KOPT-K1 (cell line): ENCODE measurements around the gene ACTMAP.
"Not testable (repeated sequence)": the region's sequence is repeated elsewhere in the genome, so short reads cannot be mapped to it uniquely, and the experiment has no call there.

Experiments
- H3K27ac ChIP-seq: fragments of 200-600 bp; sonication (generic); 2 replicates; pipeline ENCODE4 v1.5.1; 2016; ENCODE audit warnings: antibody characterized with exemption, mild to moderate bottlenecking, low read depth, low read length; ENCODE audit not compliant: poor library complexity, severe bottlenecking
- H3K36me3 ChIP-seq: fragments of 200-600 bp; sonication (generic); 2 replicates; pipeline ENCODE4 v1.5.1; 2017; ENCODE audit warnings: antibody characterized with exemption, mild to moderate bottlenecking, low read length, moderate library complexity; ENCODE audit not compliant: insufficient read depth
- H3K9me3 ChIP-seq: fragments of 200-600 bp; sonication (generic); 2 replicates; pipeline ENCODE4 v1.5.1; 2017; ENCODE audit warnings: antibody characterized with exemption, low read length, mild to moderate bottlenecking; ENCODE audit not compliant: insufficient read depth, poor library complexity, severe bottlenecking

The ACTMAP gene

DNA sequence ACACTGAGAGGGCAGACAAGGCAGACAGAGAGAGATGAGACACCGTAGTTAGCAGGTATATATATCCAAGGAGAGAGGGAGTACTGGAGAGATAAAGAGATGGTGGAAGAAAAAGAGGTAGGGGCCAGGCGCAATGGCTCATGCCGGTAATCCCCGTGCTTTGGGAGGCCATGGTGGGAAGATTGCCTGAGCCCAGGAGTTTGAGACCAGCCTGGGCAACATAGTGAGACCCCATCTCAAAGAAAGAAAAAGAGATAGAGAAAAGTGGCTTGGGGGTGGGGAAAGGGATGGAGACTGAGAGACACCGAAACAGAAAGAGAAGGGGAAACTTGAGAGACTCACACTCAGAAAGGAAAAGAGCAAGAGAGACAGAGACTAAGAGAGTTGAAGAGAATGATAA, 30.3 kb upstream of the ACTMAP start:
- Histone ChIP-seq H3K27ac (no peak overlapping the region), H3K36me3 (peaks cover 6% of the 10 kb centered on the region; the same call in 1 of the 2 replicates), H3K9me3 (no peaks in the 10 kb centered on the region)

GRCh38 chr19:40778706-40779284, 28.5 kb upstream of the ACTMAP start:
- Histone ChIP-seq H3K27ac (peak overlapping the region; percentile 98), H3K36me3 (peaks cover 6% of the 10 kb centered on the region; the same call in 1 of the 2 replicates), H3K9me3 (no peaks in the 10 kb centered on the region)

- Histone ChIP-seq H3K27ac (peak within 1 kb of the TSS; percentile 98), H3K9me3 (no peaks in the 10 kb centered on the region), H3K36me3 (peaks cover 6% of the 10 kb centered on the region; the same call in 1 of the 2 replicates)
These were observed 27.8 kb upstream of the ACTMAP start, which contains the start of gene RAB4B for GRCh38 chr19:40777937-40778705. Gene RAB4B (plus strand): TSS chr19:40778247. CDS start chr19:40778376, 129 bp downstream.

GRCh38 chr19:40777645-40777936, 27.3 kb upstream of the ACTMAP start:
- peaks cover 6% of the 10 kb centered on the region; the same call in 1 of the 2 replicates for H3K36me3 ChIP-seq
- peak overlapping the region; percentile 98 for H3K27ac ChIP-seq
- H3K9me3 ChIP-seq = no peaks in the 10 kb centered on the region

DNA sequence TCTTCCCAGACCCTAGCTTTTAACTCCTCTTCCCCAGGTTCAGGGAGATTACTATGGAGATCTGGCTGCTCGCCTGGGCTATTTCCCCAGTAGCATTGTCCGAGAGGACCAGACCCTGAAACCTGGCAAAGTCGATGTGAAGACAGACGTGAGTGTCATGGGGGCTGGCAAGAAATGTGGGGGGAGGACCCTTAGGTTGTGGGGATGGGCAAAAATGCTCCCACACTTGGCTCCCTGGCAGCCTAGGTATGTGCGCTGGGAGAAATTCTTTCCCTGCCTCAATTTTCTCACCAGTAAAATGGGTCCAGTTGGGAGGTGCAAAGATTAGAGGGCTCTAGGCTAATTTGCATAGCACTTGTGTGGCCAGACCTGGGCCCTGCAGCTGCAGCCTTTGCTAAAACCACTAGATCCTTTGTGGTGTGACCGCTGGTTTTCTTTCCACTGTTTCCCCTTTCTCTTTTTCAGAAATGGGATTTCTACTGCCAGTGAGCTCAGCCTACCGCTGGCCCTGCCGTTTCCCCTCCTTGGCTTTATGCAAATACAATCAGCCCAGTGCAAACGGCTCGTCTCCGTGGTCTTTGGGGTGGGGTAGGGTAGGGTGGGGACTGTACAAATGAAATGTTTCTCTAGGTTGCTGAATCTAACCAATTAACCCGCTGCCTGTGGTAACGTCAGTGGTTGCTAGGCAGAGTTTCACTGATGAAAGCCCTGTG, 26.8 kb upstream of the ACTMAP start:
- peaks cover under 1% of the 10 kb centered on the region; the same call in 1 of the 2 replicates for H3K36me3 ChIP-seq
- no peaks in the 10 kb centered on the region for H3K9me3 ChIP-seq
- H3K27ac ChIP-seq = peak overlapping the region; percentile 98

- Histone ChIP-seq H3K9me3 (no peaks in the 10 kb centered on the region), H3K27ac (peak overlapping the region; percentile 98), H3K36me3 (no peaks in the 10 kb centered on the region; the same call in 1 of the 2 replicates)
These were observed 26.1 kb upstream of the ACTMAP start for GRCh38 chr19:40776364-40776763.

DNA sequence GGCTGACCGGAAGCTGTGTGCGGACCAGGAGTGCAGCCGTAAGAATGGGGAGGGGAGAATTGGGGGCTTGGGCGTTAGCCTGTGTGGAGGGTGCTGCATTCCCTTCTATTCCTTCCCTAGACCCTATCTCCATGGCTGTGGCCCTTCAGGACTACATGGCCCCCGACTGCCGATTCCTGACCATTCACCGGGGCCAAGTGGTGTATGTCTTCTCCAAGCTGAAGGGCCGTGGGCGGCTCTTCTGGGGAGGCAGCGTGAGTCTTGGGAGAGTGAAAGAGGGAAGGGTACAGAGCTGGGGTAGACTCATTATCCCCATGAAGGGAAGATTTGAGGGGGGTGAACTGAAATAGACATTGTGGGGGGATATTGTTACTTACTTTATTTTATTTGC, 25.4 kb upstream of the ACTMAP start:
- H3K27ac ChIP-seq = no peak overlapping the region

DNA sequence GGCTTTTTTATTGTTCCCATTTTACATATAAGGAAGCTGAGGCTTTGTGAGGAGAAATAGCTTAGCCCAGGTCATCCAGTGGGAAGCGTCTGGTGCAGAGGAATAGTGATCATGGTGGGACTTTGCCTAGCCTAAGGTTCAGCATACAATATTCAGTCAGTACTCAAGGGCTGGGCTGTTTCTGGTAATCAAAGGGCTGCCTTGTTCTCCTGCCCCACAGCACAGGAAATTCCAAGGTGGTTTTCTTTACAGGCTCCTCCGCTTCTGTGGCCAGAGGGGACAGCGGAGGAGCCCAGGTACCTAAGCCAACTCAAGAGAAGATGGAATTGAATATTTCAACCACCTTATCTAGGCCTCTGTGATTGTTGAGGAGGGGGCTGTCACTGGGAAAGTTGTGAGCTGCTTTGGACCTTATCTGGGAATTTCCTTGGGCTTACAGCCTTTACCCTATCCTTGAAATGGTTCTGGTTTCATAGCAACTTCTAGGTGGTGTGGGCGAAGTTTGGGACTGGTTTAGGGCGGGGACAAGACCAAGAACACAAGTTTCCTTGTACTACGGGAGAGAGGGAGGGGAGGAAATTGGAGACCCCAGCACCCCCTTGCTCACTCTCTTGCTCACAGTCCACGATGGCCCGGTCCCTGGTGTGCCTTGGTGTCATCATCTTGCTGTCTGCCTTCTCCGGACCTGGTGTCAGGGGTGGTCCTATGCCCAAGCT, 24.8 kb upstream of the ACTMAP start, which contains the start of gene MIA:
MIA (plus strand) TSS at position 606 of the 716 bp plus-strand sequence; CDS start at position 628, 22 bp downstream.
- H3K9me3 ChIP-seq = no peaks in the 10 kb centered on the region
- H3K36me3 ChIP-seq = peaks cover 6% of the 10 kb centered on the region; the same call in 1 of the 2 replicates
- H3K27ac ChIP-seq = peak within 1 kb of the TSS; percentile 98

More for the DNA sequence above, 25.4 kb upstream of the ACTMAP start:
- H3K9me3 ChIP-seq = no peaks in the 10 kb centered on the region
- peaks cover under 1% of the 10 kb centered on the region; the same call in 1 of the 2 replicates for H3K36me3 ChIP-seq

DNA sequence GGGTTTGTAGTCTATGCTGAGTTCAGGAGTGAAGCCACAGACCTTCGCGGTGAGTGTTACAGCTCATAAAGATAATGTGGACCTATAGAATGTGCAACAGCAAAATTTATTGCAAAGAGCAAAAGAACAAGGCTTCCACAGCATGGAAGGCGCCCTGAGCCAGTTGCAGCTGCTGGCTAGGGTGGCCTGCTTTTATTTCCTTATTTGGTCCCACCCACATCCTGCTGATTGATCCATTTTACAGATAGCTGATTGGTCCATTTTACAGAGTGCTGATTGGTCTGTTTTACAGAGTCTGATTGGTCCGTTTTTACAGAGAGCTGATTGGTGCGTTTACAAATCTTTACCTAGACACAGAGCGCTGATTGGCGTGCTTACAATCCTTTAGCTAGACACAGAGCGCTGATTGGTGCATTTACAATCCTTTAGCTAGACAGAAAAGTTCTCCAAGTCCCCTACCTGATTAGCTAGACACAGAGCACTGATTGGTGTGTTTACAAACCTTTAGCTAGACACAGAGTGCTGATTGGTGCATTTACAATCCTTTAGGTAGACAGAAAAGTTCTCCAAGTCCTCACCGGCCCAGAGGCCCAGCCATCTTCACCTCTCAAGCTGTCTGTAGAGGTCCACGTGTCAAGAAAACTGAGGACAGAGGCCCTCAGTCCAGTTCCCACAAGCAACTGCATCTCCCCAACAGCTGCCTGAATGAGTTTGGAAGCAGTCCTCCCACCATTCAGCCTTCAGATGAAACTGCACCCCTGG, 21.0 kb upstream of the ACTMAP start:
- peaks cover 26% of the 10 kb centered on the region; the same call in 1 of the 2 replicates for H3K36me3 ChIP-seq
- not testable (repeated sequence) for H3K9me3 ChIP-seq, H3K27ac ChIP-seq

DNA sequence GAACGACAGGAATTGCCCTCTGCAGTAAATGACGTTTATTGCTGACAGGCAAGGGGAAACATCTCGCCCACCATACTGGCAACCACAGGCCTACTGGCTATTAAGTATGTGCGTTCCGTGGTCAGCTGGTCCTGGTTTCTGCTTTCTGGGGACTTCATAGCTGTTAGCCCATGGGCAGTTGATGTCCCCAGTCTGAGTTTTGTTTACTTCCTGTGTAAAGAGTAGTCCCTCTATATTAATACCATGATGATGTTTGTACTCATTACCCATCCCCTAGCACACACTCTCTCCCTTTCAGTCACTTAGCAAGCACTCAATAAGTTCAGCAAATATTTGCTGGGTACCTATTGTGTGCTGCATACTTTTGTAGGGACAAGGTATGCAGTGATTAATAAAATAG, 18.6 kb upstream of the ACTMAP start:
- Histone ChIP-seq H3K36me3 (peaks cover 51% of the 10 kb centered on the region), H3K9me3 (no peaks in the 10 kb centered on the region), H3K27ac (no peak overlapping the region)

- H3K36me3 ChIP-seq = peaks cover 75% of the 10 kb centered on the region
- H3K27ac ChIP-seq, H3K9me3 ChIP-seq: not testable (repeated sequence)
These were observed 16.1 kb upstream of the ACTMAP start for GRCh38 chr19:40766385-40766784.

GRCh38 chr19:40763963-40764362, 13.7 kb upstream of the ACTMAP start:
- H3K36me3 ChIP-seq = peaks cover 87% of the 10 kb centered on the region
- no peak overlapping the region for H3K27ac ChIP-seq
- H3K9me3 ChIP-seq = no peaks in the 10 kb centered on the region

DNA sequence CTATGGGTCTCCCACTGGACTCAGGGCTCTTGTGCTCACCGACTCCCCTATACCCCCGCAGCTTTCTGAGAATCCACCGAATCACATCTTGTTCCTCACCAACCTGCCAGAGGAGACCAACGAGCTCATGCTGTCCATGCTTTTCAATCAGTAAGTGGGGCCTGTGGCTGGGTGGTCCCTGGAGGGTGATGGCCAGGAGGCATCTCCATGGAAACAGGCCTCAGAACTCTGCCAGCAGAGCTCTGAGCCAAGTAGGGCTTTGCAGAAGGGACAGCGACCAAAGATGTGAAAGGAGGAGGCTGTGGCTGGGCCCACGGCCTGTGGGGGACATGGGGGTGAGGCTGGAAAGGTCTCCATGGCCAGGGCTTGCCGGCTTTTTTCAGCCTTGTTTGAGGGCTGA, 13.2 kb upstream of the ACTMAP start:
- H3K27ac ChIP-seq = no peak overlapping the region
- H3K36me3 ChIP-seq = peaks cover 87% of the 10 kb centered on the region
- no peaks in the 10 kb centered on the region for H3K9me3 ChIP-seq

- H3K9me3 ChIP-seq = no peaks in the 10 kb centered on the region
- peaks cover 91% of the 10 kb centered on the region for H3K36me3 ChIP-seq
- H3K27ac ChIP-seq = no peak overlapping the region
These were observed 12.6 kb upstream of the ACTMAP start for GRCh38 chr19:40762754-40763470.
